Keratinocyte (primary cell): Measurements from ENCODE around the gene VCAM1. TPM values are rescaled to one million over a fixed set of nuclear protein-coding genes. Genes with fewer than 3 reads are reported as not detected.

ENCODE experiments used
- DNase-seq: peaks from one replicate; pipeline ENCODE4 v3.0.0-alpha.2; 2011; ENCODE audit warnings: low read depth, missing footprints, low spot score
- FAIRE-seq: peaks from 2 replicates; lab custom pipeline; 2011; peaks lifted over from hg19 to GRCh38; lab: Jason Lieb, UNC
- H2AFZ ChIP-seq: 2 replicates; pipeline ENCODE4 v1.6.0; 2012; ENCODE audit warnings: low read length, control low read depth, inconsistent platforms; ENCODE audit not compliant: control insufficient read depth
- H3K27ac ChIP-seq: 2 replicates; pipeline ENCODE4 v1.5.1; 2011; ENCODE audit warnings: low read length; ENCODE audit not compliant: control insufficient read depth, insufficient read depth
- H3K27me3 ChIP-seq: 3 replicates; pipeline ENCODE4 v1.6.0; 2011; ENCODE audit warnings: low read length; ENCODE audit not compliant: control insufficient read depth, insufficient read depth; ENCODE audit errors: extremely low read depth
- H3K36me3 ChIP-seq, 2 experiments: 2 replicates in 1 of 2; 3 replicates in 1 of 2; pipeline ENCODE4 v1.5.1; 2011; ENCODE audit warnings: low read length in 2 of 2, mild to moderate bottlenecking in 1 of 2; ENCODE audit not compliant: control insufficient read depth in 2 of 2, insufficient read depth in 2 of 2; ENCODE audit errors: extremely low read depth in 1 of 2
- H3K4me1 ChIP-seq: 3 replicates; pipeline ENCODE4 v1.5.1; 2011; ENCODE audit warnings: low read length; ENCODE audit not compliant: control insufficient read depth, insufficient read depth; ENCODE audit errors: extremely low read depth
- H3K4me2 ChIP-seq: 3 replicates; pipeline ENCODE4 v1.6.0; 2011; ENCODE audit warnings: low read depth, low read length; ENCODE audit not compliant: control insufficient read depth, insufficient read depth; ENCODE audit errors: extremely low read depth
- H3K4me3 ChIP-seq, 3 experiments: fragments of 200-600 bp in 1 of 3; sonication (generic) in 1 of 3; 2 replicates in 2 of 3; 3 replicates in 1 of 3; pipeline ENCODE4 v1.5.1; 2011 to 2016; ENCODE audit warnings: low read length in 3 of 3, mild to moderate bottlenecking in 3 of 3, control low read depth in 2 of 3, inconsistent platforms in 1 of 3, low read depth in 1 of 3, mixed read lengths in 1 of 3, mixed run types in 1 of 3, moderate library complexity in 1 of 3; ENCODE audit not compliant: control insufficient read depth in 2 of 3, insufficient read depth in 2 of 3; ENCODE audit errors: extremely low read depth in 1 of 3
- H3K79me2 ChIP-seq: 2 replicates; pipeline ENCODE4 v1.6.0; 2012; ENCODE audit warnings: low read length; ENCODE audit not compliant: control insufficient read depth, insufficient read depth
- H3K9ac ChIP-seq: 3 replicates; pipeline ENCODE4 v1.6.0; 2011; ENCODE audit warnings: low read length; ENCODE audit not compliant: control insufficient read depth, insufficient read depth; ENCODE audit errors: extremely low read depth
- H3K9me1 ChIP-seq: 3 replicates; pipeline ENCODE4 v1.6.0; 2011; ENCODE audit warnings: low read length; ENCODE audit not compliant: control insufficient read depth, insufficient read depth; ENCODE audit errors: extremely low read depth
- H3K9me3 ChIP-seq: 2 replicates; pipeline ENCODE4 v1.5.1; 2012; ENCODE audit warnings: low read depth, low read length; ENCODE audit not compliant: control insufficient read depth
- H4K20me1 ChIP-seq: 3 replicates; pipeline ENCODE4 v1.6.0; 2011; ENCODE audit warnings: low read length; ENCODE audit not compliant: control insufficient read depth, insufficient read depth; ENCODE audit errors: extremely low read depth
- EZH2 ChIP-seq: IDR thresholded peaks from one replicate; pipeline ENCODE4 v1.6.1; 2012; ENCODE audit warnings: inconsistent platforms, mild to moderate bottlenecking, low read length, moderate library complexity
- dilution Hi-C: fragments of 300-500 bp; cut with MboI; formaldehyde crosslinking; loops from one replicate; pipeline ENCODE4 v1.7.0; 2020; ENCODE audit warnings: low sequenced_read_pairs; ENCODE audit not compliant: extremely low pct_ligation_motif_present
- polyA plus RNA-seq, 5 experiments: library from polyadenylated mRNA; depleted of rRNA in 3 of 5; stranded (reverse) in 3 of 5; stranded (forward) in 1 of 5; unstranded in 1 of 5; fragments of >200 nt; gene quantifications; 1 replicate in 1 of 5; 2 replicates in 3 of 5; 3 replicates in 1 of 5; pipeline versions ENCODE4 v1.2.1 to v1.2.3, GENCODE V29; 2011 to 2012; ENCODE audit warnings: missing spikeins in 2 of 5, low read depth in 1 of 5, low replicate concordance in 1 of 5
- TF ChIP-seq, protein P1 (sequence below), 3 experiments: IDR thresholded peaks in 1 of 3; conservative IDR thresholded peaks in 1 of 3; optimal IDR thresholded peaks in 1 of 3; 2 replicates in 2 of 3; 3 replicates in 1 of 3; pipeline versions ENCODE3 to v1.5.1; 2011; ENCODE audit warnings: low read length in 3 of 3, mild to moderate bottlenecking in 3 of 3, moderate library complexity in 2 of 3, control low read depth in 1 of 3, inconsistent platforms in 1 of 3; ENCODE audit not compliant: insufficient read depth in 2 of 3; ENCODE audit errors: extremely low read depth in 1 of 3

VCAM1 gene
- polyA plus RNA-seq, 1 donor (not counting 4 experiments of a cell fraction or from before 2014, with no cell fraction given): not detected

- Histone ChIP-seq H3K36me3 (no peaks in the 10 kb centered on the region), H3K79me2 (no peaks in the 10 kb centered on the region), H4K20me1 (no peaks in the 10 kb centered on the region), H2AFZ (no peak overlapping the region), H3K27me3 (no peaks in the 10 kb centered on the region), H3K9ac (no peak overlapping the region), H3K27ac (no peak overlapping the region), H3K9me3 (no peaks in the 10 kb centered on the region), H3K4me1 (no peaks in the 10 kb centered on the region), H3K4me2 (no peak overlapping the region), H3K4me3 (no peak overlapping the region), H3K9me1 (no peaks in the 10 kb centered on the region)
- TF ChIP-seq EZH2: no peak
- TF ChIP-seq, protein P1, sequence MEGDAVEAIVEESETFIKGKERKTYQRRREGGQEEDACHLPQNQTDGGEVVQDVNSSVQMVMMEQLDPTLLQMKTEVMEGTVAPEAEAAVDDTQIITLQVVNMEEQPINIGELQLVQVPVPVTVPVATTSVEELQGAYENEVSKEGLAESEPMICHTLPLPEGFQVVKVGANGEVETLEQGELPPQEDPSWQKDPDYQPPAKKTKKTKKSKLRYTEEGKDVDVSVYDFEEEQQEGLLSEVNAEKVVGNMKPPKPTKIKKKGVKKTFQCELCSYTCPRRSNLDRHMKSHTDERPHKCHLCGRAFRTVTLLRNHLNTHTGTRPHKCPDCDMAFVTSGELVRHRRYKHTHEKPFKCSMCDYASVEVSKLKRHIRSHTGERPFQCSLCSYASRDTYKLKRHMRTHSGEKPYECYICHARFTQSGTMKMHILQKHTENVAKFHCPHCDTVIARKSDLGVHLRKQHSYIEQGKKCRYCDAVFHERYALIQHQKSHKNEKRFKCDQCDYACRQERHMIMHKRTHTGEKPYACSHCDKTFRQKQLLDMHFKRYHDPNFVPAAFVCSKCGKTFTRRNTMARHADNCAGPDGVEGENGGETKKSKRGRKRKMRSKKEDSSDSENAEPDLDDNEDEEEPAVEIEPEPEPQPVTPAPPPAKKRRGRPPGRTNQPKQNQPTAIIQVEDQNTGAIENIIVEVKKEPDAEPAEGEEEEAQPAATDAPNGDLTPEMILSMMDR (optimal IDR thresholded peaks at IDR 0.05 in 1 of 3, IDR thresholded peaks at IDR 0.05 in 1 of 3, conservative IDR thresholded peaks at IDR 0.05 in 1 of 3; ENCODE audit: extremely low read depth in 1 of 3, insufficient read depth in 2 of 3, low read length in 3 of 3): no peak
- DNase-seq (no peak), FAIRE-seq (no peak)
- dilution Hi-C loops: no loop called here
These were observed 16.8 kb downstream of the VCAM1 start for GRCh38 chr1:100736324-100736723.

GRCh38 chr1:100736746-100737145 lies 17.2 kb downstream of the VCAM1 start:
- H3K9ac ChIP-seq: no peak overlapping the region
- no peak overlapping the region for H3K4me3 ChIP-seq
- dilution Hi-C loops: no loop called here
- H4K20me1 ChIP-seq: no peaks in the 10 kb centered on the region
- no peaks in the 10 kb centered on the region for H3K27me3 ChIP-seq
- no peaks in the 10 kb centered on the region for H3K36me3 ChIP-seq
- TF ChIP-seq EZH2: no peak
- TF ChIP-seq, protein P1 (optimal IDR thresholded peaks at IDR 0.05 in 1 of 3, IDR thresholded peaks at IDR 0.05 in 1 of 3, conservative IDR thresholded peaks at IDR 0.05 in 1 of 3; ENCODE audit: extremely low read depth in 1 of 3, insufficient read depth in 2 of 3, low read length in 3 of 3): no peak
- H3K9me3 ChIP-seq: no peaks in the 10 kb centered on the region
- no peak for FAIRE-seq
- H3K4me2 ChIP-seq: no peak overlapping the region
- no peak for DNase-seq
- no peak overlapping the region for H2AFZ ChIP-seq
- H3K79me2 ChIP-seq: no peaks in the 10 kb centered on the region
- no peak overlapping the region for H3K27ac ChIP-seq
- no peaks in the 10 kb centered on the region for H3K9me1 ChIP-seq
- H3K4me1 ChIP-seq: no peaks in the 10 kb centered on the region
